Choroid plexus epithelial cell (primary cell): ENCODE measurements around the gene FGF1.

Source experiments
- DNase-seq: peaks from one replicate; pipeline ENCODE4 v3.0.0-alpha.2; 2010; ENCODE audit warnings: low read depth
- H3K4me3 ChIP-seq: 2 replicates; pipeline ENCODE4 v1.5.1; 2011; ENCODE audit warnings: low read depth, mild to moderate bottlenecking, control low read depth, low read length, moderate library complexity
- TF ChIP-seq, protein P1 (sequence below): conservative IDR thresholded peaks from 2 replicates; pipeline ENCODE4 v1.5.1; 2011; ENCODE audit warnings: low read depth, mild to moderate bottlenecking, control low read depth, inconsistent platforms, low read length, moderate library complexity

The FGF1 gene

GRCh38 chr5:142680605-142681259 is 5.2 kb downstream of the FGF1 start:
- no peak overlapping the region for H3K4me3 ChIP-seq
- TF ChIP-seq, protein P1, sequence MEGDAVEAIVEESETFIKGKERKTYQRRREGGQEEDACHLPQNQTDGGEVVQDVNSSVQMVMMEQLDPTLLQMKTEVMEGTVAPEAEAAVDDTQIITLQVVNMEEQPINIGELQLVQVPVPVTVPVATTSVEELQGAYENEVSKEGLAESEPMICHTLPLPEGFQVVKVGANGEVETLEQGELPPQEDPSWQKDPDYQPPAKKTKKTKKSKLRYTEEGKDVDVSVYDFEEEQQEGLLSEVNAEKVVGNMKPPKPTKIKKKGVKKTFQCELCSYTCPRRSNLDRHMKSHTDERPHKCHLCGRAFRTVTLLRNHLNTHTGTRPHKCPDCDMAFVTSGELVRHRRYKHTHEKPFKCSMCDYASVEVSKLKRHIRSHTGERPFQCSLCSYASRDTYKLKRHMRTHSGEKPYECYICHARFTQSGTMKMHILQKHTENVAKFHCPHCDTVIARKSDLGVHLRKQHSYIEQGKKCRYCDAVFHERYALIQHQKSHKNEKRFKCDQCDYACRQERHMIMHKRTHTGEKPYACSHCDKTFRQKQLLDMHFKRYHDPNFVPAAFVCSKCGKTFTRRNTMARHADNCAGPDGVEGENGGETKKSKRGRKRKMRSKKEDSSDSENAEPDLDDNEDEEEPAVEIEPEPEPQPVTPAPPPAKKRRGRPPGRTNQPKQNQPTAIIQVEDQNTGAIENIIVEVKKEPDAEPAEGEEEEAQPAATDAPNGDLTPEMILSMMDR = no peak

GRCh38 chr5:142679744-142680143 is 6.1 kb downstream of the FGF1 start:
- TF ChIP-seq, protein P1 = no peak
- DNase-seq = no peak
- H3K4me3 ChIP-seq = no peak overlapping the region

More at GRCh38 chr5:142680605-142681259, 5.2 kb downstream of the FGF1 start:
- peak; percentile 57 for DNase-seq

DNA sequence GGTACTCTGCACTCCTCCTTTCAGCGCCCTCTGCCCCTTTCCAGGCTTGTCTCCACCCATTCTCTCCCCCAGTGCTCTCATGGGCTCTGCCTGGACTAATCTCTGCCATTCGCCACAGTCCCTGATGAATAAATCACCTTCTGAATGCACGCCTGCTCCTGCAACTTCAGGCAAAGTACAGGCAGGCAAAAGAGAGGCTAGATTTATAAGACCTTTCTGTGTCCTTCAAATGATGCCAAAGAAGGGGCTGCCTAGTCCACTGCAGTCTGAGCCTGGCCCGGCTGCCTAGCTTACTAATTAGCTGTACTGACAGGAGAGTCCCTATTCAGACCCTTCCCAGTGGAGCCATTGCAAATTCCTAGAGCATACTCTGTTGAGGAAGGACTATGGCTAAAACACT is 7.4 kb downstream of the FGF1 start:
- DNase-seq = no peak
- TF ChIP-seq, protein P1 = no peak
- no peak overlapping the region for H3K4me3 ChIP-seq

GRCh38 chr5:142677198-142677597 is 8.7 kb downstream of the FGF1 start:
- no peak for DNase-seq
- TF ChIP-seq, protein P1 = no peak
- no peak overlapping the region for H3K4me3 ChIP-seq

DNA sequence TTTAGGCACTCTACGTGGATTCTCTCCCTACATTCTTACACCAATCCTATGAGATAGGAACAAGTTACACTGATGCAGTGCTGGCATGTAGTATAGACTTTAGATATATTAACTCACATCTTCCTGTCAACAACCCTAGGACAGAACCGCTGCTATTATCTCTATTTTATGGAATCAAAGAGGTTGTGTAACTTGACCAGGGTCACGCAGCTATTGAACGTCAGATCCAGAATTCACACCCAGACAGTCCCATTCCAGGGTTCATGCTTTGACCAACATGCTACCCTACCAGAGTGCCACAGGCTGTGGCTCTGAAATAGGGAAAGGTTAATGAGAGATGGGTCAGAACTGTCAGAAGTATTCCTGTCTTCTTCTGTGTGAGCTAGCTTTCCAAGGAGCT is 9.6 kb downstream of the FGF1 start:
- TF ChIP-seq, protein P1 = no peak
- H3K4me3 ChIP-seq = no peak overlapping the region
- DNase-seq = no peak

GRCh38 chr5:142674531-142675469 is 11.1 kb downstream of the FGF1 start:
- no peak overlapping the region for H3K4me3 ChIP-seq
- DNase-seq = peak; percentile 64
- TF ChIP-seq, protein P1 = no peak

DNA sequence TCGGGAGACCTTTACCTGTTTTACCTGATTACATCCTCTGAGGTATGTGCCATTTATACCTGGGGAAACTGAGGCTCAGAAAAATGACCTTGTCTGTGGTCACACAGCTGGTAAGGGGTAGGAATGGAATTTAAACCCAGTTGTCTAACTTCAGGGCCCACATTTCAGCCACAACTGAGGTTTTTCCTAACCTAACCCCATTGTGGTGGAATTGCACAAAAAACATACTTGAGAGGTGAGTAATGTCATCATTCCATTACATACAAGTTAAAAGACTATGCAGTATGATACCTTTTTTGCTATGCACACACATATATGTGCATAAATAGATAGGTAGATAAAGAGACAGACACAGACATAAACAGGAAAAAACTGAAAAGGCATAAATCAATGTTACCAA is 14.1 kb downstream of the FGF1 start:
- TF ChIP-seq, protein P1 = no peak
- DNase-seq = peak; percentile 83
- no peak overlapping the region for H3K4me3 ChIP-seq
